ENCODE results near the gene IFI27L2. TPM values are rescaled to one million over a fixed set of nuclear protein-coding genes. Genes with fewer than 3 reads are reported as not detected.

IFI27L2 gene
- total RNA-seq, 1 donor from 2014 or later: 14.1 TPM

DNA sequence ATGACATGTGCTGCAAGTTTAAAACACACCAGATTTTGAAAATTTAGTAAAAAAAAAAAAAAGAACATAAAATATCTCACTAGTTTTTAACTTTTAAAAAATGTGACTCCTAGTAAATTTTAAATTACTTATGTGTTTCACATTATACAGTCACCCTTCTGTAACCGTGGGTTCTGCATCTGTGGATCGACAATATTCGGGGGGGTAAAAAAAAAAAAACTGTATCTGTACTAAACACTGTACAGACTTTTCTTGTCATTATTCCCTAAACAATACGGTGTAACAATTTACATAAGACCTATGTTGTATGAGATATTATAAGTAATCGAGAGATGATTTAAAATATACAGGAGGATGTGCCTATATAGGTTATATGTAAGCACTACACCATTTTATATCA is 51.6 kb downstream of the IFI27L2 start:
- Histone ChIP-seq H3K9ac (ENCODE audit: low read depth in 1 of 3, low read length in 3 of 3) (no peak overlapping the region), H3K9me3 (ENCODE audit: control insufficient read depth in 3 of 3, low read length in 3 of 3) (peaks cover 0 to 2% (median 0%) of the 10 kb centered on the region in 3 donors), H3K27ac (ENCODE audit: low read depth, low read length) (no peak overlapping the region), H3K4me3 (ENCODE audit: low read length in 3 of 3) (peak overlapping the region; percentile 29 to 95 (median 92)), H3K36me3 (ENCODE audit: control insufficient read depth in 3 of 3, insufficient read depth in 3 of 3, low read length in 3 of 3) (peaks cover 7 to 14% (median 10%) of the 10 kb centered on the region in 3 donors), H3K27me3 (ENCODE audit: control insufficient read depth in 3 of 3, insufficient read depth in 3 of 3, low read length in 3 of 3) (no peaks in the 10 kb centered on the region), H3K4me1 (ENCODE audit: control insufficient read depth in 3 of 3, insufficient read depth in 3 of 3, low read length in 3 of 3) (peaks cover 28 to 42% (median 36%) of the 10 kb centered on the region in 3 donors)

Other genes starting within 250 kb of the IFI27L2 start
- gene FAM181A, start 202.3 kb downstream of the IFI27L2 start, total RNA-seq: not detected
- 16.2 TPM for gene ASB2, start 153.0 kb downstream of the IFI27L2 start, total RNA-seq
- gene CCDC197, start 132.3 kb downstream of the IFI27L2 start, total RNA-seq: not detected
- gene OTUB2, start 103.3 kb downstream of the IFI27L2 start, total RNA-seq: 1.0 TPM
- gene DDX24, start 48.4 kb downstream of the IFI27L2 start, total RNA-seq: 49.6 TPM
- 5.7 TPM for gene IFI27L1, start 48.3 kb downstream of the IFI27L2 start, total RNA-seq
- gene IFI27, start 18.9 kb downstream of the IFI27L2 start, total RNA-seq: 1.6 TPM
- 0.52 TPM for gene PPP4R4, start 44.7 kb upstream of the IFI27L2 start, total RNA-seq
- gene SERPINA10, start 163.7 kb upstream of the IFI27L2 start, total RNA-seq: not detected
- gene SERPINA6, start 193.7 kb upstream of the IFI27L2 start, total RNA-seq: not detected
- gene SERPINA2, start 237.1 kb upstream of the IFI27L2 start, total RNA-seq: not detected